ENCODE data around the gene ASIP. TPM values are rescaled to one million over a fixed set of nuclear protein-coding genes. Genes with fewer than 3 reads are reported as not detected.

The ASIP gene
- total and polyA plus RNA-seq, 2 of the 13 experiments (the other 11 are each of a cell fraction or from before 2014, with no cell fraction given): not detected

GRCh38 chr20:34312544-34313217, 71.5 kb downstream of the ASIP start (continued):
- TF ChIP-seq ZNF501 (CRISPR knock-in tag; IDR thresholded peaks at IDR 0.05) (peak; percentile 90), ZNF567 (CRISPR knock-in tag; IDR thresholded peaks at IDR 0.05; ENCODE audit: borderline replicate concordance) (peak; percentile 43; the same call in 1 of the 2 replicates), ZKSCAN8 (CRISPR knock-in tag; IDR thresholded peaks at IDR 0.05; ENCODE audit: borderline replicate concordance) (peak; percentile 90), ZNF232 (CRISPR knock-in tag; IDR thresholded peaks at IDR 0.05; ENCODE audit: borderline replicate concordance) (peak; percentile 63; the same call in 1 of the 2 replicates), KMT2B (CRISPR knock-in tag; IDR thresholded peaks at IDR 0.05) (peak; percentile 69; the same call in 1 of the 2 replicates), MYNN (CRISPR knock-in tag; IDR thresholded peaks at IDR 0.05; ENCODE audit: low read depth) (no peak; the same call in 1 of the 2 replicates), TOPORS (CRISPR knock-in tag; IDR thresholded peaks at IDR 0.05) (peak; percentile 68; the same call in 1 of the 2 replicates), ZNF124 (CRISPR knock-in tag; IDR thresholded peaks at IDR 0.05) (peak; percentile 91; the same call in 1 of the 2 replicates), SSRP1 (CRISPR knock-in tag; IDR thresholded peaks at IDR 0.05) (peak; percentile 98), ZFP82 (CRISPR knock-in tag; IDR thresholded peaks at IDR 0.05; ENCODE audit: borderline replicate concordance) (no peak), SNAI1 (CRISPR knock-in tag; IDR thresholded peaks at IDR 0.05; ENCODE audit: borderline replicate concordance) (no peak), POLR2A (IDR thresholded peaks at IDR 0.05; ENCODE audit: insufficient read depth in 1 of 2, low read depth in 2 of 2, low read length in 2 of 2) (no peak), NR3C1 (CRISPR knock-in tag; IDR thresholded peaks at IDR 0.05) (no peak), HOXA7 (CRISPR knock-in tag; IDR thresholded peaks at IDR 0.05) (no peak), STAG1 (CRISPR knock-in tag; IDR thresholded peaks at IDR 0.05) (peak; percentile 100), ZNF256 (CRISPR knock-in tag; conservative IDR thresholded peaks at IDR 0.05) (peak; percentile 26; the same call in 1 of the 2 replicates), ARNT (IDR thresholded peaks at IDR 0.05) (no peak), ZNF703 (CRISPR knock-in tag; IDR thresholded peaks at IDR 0.05; ENCODE audit: borderline replicate concordance) (no peak), GPN1 (CRISPR knock-in tag; IDR thresholded peaks at IDR 0.05; ENCODE audit: borderline replicate concordance) (peak; percentile 42; the same call in 1 of the 2 replicates), ZNF160 (CRISPR knock-in tag; IDR thresholded peaks at IDR 0.05) (no peak), HOXA9 (CRISPR knock-in tag; IDR thresholded peaks at IDR 0.05; ENCODE audit: borderline replicate concordance) (no peak)
- TF ChIP-seq, protein P1, sequence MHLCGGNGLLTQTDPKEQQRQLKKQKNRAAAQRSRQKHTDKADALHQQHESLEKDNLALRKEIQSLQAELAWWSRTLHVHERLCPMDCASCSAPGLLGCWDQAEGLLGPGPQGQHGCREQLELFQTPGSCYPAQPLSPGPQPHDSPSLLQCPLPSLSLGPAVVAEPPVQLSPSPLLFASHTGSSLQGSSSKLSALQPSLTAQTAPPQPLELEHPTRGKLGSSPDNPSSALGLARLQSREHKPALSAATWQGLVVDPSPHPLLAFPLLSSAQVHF (CRISPR knock-in tag; IDR thresholded peaks at IDR 0.05): no peak
- TF ChIP-seq, protein P2, sequence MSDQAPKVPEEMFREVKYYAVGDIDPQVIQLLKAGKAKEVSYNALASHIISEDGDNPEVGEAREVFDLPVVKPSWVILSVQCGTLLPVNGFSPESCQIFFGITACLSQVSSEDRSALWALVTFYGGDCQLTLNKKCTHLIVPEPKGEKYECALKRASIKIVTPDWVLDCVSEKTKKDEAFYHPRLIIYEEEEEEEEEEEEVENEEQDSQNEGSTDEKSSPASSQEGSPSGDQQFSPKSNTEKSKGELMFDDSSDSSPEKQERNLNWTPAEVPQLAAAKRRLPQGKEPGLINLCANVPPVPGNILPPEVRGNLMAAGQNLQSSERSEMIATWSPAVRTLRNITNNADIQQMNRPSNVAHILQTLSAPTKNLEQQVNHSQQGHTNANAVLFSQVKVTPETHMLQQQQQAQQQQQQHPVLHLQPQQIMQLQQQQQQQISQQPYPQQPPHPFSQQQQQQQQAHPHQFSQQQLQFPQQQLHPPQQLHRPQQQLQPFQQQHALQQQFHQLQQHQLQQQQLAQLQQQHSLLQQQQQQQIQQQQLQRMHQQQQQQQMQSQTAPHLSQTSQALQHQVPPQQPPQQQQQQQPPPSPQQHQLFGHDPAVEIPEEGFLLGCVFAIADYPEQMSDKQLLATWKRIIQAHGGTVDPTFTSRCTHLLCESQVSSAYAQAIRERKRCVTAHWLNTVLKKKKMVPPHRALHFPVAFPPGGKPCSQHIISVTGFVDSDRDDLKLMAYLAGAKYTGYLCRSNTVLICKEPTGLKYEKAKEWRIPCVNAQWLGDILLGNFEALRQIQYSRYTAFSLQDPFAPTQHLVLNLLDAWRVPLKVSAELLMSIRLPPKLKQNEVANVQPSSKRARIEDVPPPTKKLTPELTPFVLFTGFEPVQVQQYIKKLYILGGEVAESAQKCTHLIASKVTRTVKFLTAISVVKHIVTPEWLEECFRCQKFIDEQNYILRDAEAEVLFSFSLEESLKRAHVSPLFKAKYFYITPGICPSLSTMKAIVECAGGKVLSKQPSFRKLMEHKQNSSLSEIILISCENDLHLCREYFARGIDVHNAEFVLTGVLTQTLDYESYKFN (CRISPR knock-in tag; conservative IDR thresholded peaks at IDR 0.05): peak; percentile 76
- TF ChIP-seq, protein P3, sequence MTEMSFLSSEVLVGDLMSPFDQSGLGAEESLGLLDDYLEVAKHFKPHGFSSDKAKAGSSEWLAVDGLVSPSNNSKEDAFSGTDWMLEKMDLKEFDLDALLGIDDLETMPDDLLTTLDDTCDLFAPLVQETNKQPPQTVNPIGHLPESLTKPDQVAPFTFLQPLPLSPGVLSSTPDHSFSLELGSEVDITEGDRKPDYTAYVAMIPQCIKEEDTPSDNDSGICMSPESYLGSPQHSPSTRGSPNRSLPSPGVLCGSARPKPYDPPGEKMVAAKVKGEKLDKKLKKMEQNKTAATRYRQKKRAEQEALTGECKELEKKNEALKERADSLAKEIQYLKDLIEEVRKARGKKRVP (CRISPR knock-in tag; IDR thresholded peaks at IDR 0.05): no peak
- TF ChIP-seq, protein P4, sequence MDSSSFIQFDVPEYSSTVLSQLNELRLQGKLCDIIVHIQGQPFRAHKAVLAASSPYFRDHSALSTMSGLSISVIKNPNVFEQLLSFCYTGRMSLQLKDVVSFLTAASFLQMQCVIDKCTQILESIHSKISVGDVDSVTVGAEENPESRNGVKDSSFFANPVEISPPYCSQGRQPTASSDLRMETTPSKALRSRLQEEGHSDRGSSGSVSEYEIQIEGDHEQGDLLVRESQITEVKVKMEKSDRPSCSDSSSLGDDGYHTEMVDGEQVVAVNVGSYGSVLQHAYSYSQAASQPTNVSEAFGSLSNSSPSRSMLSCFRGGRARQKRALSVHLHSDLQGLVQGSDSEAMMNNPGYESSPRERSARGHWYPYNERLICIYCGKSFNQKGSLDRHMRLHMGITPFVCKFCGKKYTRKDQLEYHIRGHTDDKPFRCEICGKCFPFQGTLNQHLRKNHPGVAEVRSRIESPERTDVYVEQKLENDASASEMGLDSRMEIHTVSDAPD (CRISPR knock-in tag; IDR thresholded peaks at IDR 0.05): no peak

Measured in HepG2 (cell line).